ENCODE data around the gene TRPV5.

TRPV5 gene

GRCh38 chr7:142908290-142908689 is 25.3 kb downstream of the TRPV5 start:
- no peak for DNase-seq

- DNase-seq = no peak
These were observed 26.9 kb downstream of the TRPV5 start for GRCh38 chr7:142906643-142907042.

- no peak for DNase-seq
These were observed 27.8 kb downstream of the TRPV5 start for GRCh38 chr7:142905759-142906158.

GRCh38 chr7:142904128-142904527 is 29.4 kb downstream of the TRPV5 start:
- DNase-seq = no peak

GRCh38 chr7:142901426-142902259 is 31.9 kb downstream of the TRPV5 start:
- DNase-seq = no peak

GRCh38 chr7:142899661-142900060 is 33.9 kb downstream of the TRPV5 start:
- no peak for DNase-seq

- no peak for DNase-seq
These were observed 35.0 kb downstream of the TRPV5 start for GRCh38 chr7:142898377-142899170.

- no peak for DNase-seq
These were observed 35.9 kb downstream of the TRPV5 start for GRCh38 chr7:142897691-142898090.

GRCh38 chr7:142896741-142897379 is 36.7 kb downstream of the TRPV5 start:
- DNase-seq = no peak

- no peak for DNase-seq
These were observed 37.4 kb downstream of the TRPV5 start for GRCh38 chr7:142896151-142896550.

GRCh38 chr7:142894985-142895593 is 38.5 kb downstream of the TRPV5 start:
- no peak for DNase-seq

GRCh38 chr7:142894112-142894984 is 39.2 kb downstream of the TRPV5 start:
- DNase-seq = no peak

GRCh38 chr7:142892951-142893350 is 40.6 kb downstream of the TRPV5 start:
- no peak for DNase-seq

GRCh38 chr7:142891490-142892082 is 42.0 kb downstream of the TRPV5 start:
- no peak for DNase-seq

GRCh38 chr7:142890874-142891485 is 42.6 kb downstream of the TRPV5 start:
- DNase-seq = no peak

GRCh38 chr7:142889816-142890215 is 43.7 kb downstream of the TRPV5 start:
- DNase-seq = no peak

- DNase-seq = no peak
These were observed 46.1 kb downstream of the TRPV5 start for GRCh38 chr7:142887282-142888015.

- DNase-seq = no peak
These were observed 46.7 kb downstream of the TRPV5 start for GRCh38 chr7:142886866-142887265.

- DNase-seq = no peak
These were observed 48.0 kb downstream of the TRPV5 start, which contains the start of gene TRPV6 for GRCh38 chr7:142885311-142886230. TRPV6 (minus strand) TSS chr7:142885745.
